ENCODE results near the gene TAB3. TPM values are rescaled to one million over a fixed set of nuclear protein-coding genes. Genes with fewer than 3 reads are reported as not detected.

The TAB3 gene
- total and polyA plus RNA-seq, 9 of the 15 experiments (the other 6 are each of a cell fraction or from before 2014, with no cell fraction given): 2.4 to 31.1 (median 15.5) TPM

- TF ChIP-seq PRPF4 (IDR thresholded peaks at IDR 0.05; ENCODE audit: insufficient read depth, low read depth, low read length, poor library complexity, severe bottlenecking) (no peak), L3MBTL2 (IDR thresholded peaks at IDR 0.05) (no peak), ZMIZ1 (IDR thresholded peaks at IDR 0.05; ENCODE audit: low read depth in 2 of 2, low read length in 2 of 2) (no peak), ZNF785 (CRISPR knock-in tag; IDR thresholded peaks at IDR 0.05) (no peak), ELK1 (CRISPR knock-in tag; IDR thresholded peaks at IDR 0.05) (no peak), FIP1L1 (IDR thresholded peaks at IDR 0.05; ENCODE audit: low read depth, low read length, poor library complexity, severe bottlenecking) (no peak), ZNF518B (CRISPR knock-in tag; IDR thresholded peaks at IDR 0.05) (no peak), KDM1A (IDR thresholded peaks at IDR 0.05) (no peak), SMAD2 (IDR thresholded peaks at IDR 0.05; ENCODE audit: low read depth, low read length) (no peak), PYGO2 (tag; IDR thresholded peaks at IDR 0.05) (no peak), MECOM (CRISPR knock-in tag; IDR thresholded peaks at IDR 0.05) (no peak)
- TF ChIP-seq, protein P1, sequence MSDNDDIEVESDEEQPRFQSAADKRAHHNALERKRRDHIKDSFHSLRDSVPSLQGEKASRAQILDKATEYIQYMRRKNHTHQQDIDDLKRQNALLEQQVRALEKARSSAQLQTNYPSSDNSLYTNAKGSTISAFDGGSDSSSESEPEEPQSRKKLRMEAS (CRISPR knock-in tag; IDR thresholded peaks at IDR 0.05): no peak
- TF ChIP-seq, protein P2, sequence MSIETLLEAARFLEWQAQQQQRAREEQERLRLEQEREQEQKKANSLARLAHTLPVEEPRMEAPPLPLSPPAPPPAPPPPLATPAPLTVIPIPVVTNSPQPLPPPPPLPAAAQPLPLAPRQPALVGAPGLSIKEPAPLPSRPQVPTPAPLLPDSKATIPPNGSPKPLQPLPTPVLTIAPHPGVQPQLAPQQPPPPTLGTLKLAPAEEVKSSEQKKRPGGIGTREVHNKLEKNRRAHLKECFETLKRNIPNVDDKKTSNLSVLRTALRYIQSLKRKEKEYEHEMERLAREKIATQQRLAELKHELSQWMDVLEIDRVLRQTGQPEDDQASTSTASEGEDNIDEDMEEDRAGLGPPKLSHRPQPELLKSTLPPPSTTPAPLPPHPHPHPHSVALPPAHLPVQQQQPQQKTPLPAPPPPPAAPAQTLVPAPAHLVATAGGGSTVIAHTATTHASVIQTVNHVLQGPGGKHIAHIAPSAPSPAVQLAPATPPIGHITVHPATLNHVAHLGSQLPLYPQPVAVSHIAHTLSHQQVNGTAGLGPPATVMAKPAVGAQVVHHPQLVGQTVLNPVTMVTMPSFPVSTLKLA (conservative IDR thresholded peaks at IDR 0.05): 0 out of 4 replicates have a peak, but pooled peaks of 1 of the 2 experiments have one; percentile 19
- TF ChIP-seq, protein P3, sequence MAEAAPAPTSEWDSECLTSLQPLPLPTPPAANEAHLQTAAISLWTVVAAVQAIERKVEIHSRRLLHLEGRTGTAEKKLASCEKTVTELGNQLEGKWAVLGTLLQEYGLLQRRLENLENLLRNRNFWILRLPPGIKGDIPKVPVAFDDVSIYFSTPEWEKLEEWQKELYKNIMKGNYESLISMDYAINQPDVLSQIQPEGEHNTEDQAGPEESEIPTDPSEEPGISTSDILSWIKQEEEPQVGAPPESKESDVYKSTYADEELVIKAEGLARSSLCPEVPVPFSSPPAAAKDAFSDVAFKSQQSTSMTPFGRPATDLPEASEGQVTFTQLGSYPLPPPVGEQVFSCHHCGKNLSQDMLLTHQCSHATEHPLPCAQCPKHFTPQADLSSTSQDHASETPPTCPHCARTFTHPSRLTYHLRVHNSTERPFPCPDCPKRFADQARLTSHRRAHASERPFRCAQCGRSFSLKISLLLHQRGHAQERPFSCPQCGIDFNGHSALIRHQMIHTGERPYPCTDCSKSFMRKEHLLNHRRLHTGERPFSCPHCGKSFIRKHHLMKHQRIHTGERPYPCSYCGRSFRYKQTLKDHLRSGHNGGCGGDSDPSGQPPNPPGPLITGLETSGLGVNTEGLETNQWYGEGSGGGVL (CRISPR knock-in tag; IDR thresholded peaks at IDR 0.05): no peak
Observed at GRCh38 chrX:30910124-30910860, 21.2 kb upstream of the TAB3 start (continued).
